Aorta (tissue), 5 donors: ENCODE measurements around the gene THBS1. TPM values are rescaled to one million over a fixed set of nuclear protein-coding genes. Genes with fewer than 3 reads are reported as not detected.
A peak's percentile ranks its signal among the peaks of the same experiment; 100 is the strongest.

Experiments used
- ATAC-seq: fragments of 200-7000 bp; cut with Tn5 transposase; one replicate; pipeline ENCODE4 v1.9.1; 2022; ENCODE audit warnings: moderate library complexity; ENCODE audit not compliant: low FRiP score
- DNase-seq, 2 donors: peaks; one replicate each; pipeline ENCODE4 v3.0.0-alpha.2; 2020
- H3K27ac ChIP-seq, 2 donors: one replicate each; pipeline ENCODE4 v1.5.1; 2013; ENCODE audit warnings: low read length in 2 of 2, mild to moderate bottlenecking in 2 of 2, moderate library complexity in 2 of 2, control low read depth in 1 of 2, inconsistent platforms in 1 of 2, low read depth in 1 of 2
- H3K27me3 ChIP-seq, 2 donors: one replicate each; pipeline ENCODE4 v1.6.1; 2013; ENCODE audit warnings: control low read depth in 1 of 2, low read length in 1 of 2, mild to moderate bottlenecking in 1 of 2, moderate library complexity in 1 of 2; ENCODE audit not compliant: insufficient read depth in 2 of 2, control insufficient read depth in 1 of 2
- H3K36me3 ChIP-seq, 2 donors: one replicate each; pipeline ENCODE4 v1.6.1; 2013; ENCODE audit warnings: control low read depth in 1 of 2, low read length in 1 of 2, mild to moderate bottlenecking in 1 of 2; ENCODE audit not compliant: insufficient read depth in 2 of 2, control insufficient read depth in 1 of 2
- H3K4me1 ChIP-seq, 2 donors: one replicate each; pipeline ENCODE4 v1.6.1; 2013; ENCODE audit warnings: low read length in 2 of 2, control low read depth in 1 of 2, mild to moderate bottlenecking in 1 of 2, moderate library complexity in 1 of 2; ENCODE audit not compliant: insufficient read depth in 2 of 2, control insufficient read depth in 1 of 2
- H3K4me3 ChIP-seq, 2 donors: one replicate each; pipeline ENCODE4 v1.5.1; 2013; ENCODE audit warnings: low read length in 2 of 2, control low read depth in 1 of 2, mild to moderate bottlenecking in 1 of 2
- H3K9me3 ChIP-seq: one replicate; pipeline ENCODE4 v1.6.1; 2013; ENCODE audit warnings: mild to moderate bottlenecking, low read length; ENCODE audit not compliant: control insufficient read depth
- WGBS, 2 donors: extraction: QIAGEN DNeasy Blood & Tissue Kit; methylation state at CpG; one replicate each; pipeline ENCODE4 v1.1.7; 2013; 5-methylcytosine and 5-hydroxymethylcytosine counted together
- intact Hi-C, 2 donors: fragments of 100-400 bp; cut with DNase I; formaldehyde crosslinking; loops; one replicate each; pipeline versions ENCODE4 v1.14.2 to v1.15.0; 2022
- polyA plus RNA-seq, 2 donors: library from polyadenylated mRNA; stranded (reverse); fragments of 200-250 nt; gene quantifications; one replicate each; pipeline ENCODE4 v1.2.3, GENCODE V29; 2013
- total RNA-seq, 2 donors: library from RNA; stranded (reverse); fragmentation: NEBNext Ultra II Directional; extraction: Animal tissue kit (Norgen Biotek cat#: 25700); gene quantifications; one replicate each; pipeline ENCODE4 v1.2.1, GENCODE V29; 2021
- donor health status: healthy with polysubstance abuse.
- donor health status: Bipolar disorder and iron deficiency.
- donor health status: DM: no; HTN: no; CAD: no.
- donor health status: DM: no; HTN: no; CAD: no.
- donor health status: DM: yes; HTN: yes; CAD: no.

THBS1 gene
- total and polyA plus RNA-seq, 4 donors: 9.8 to 1,398 (median 147) TPM

GRCh38 chr15:39579487-39580116, 1.3 kb upstream of the THBS1 start:
- H3K36me3 ChIP-seq: no peaks in the 10 kb centered on the region
- 2 to 3% methylated on average over 18 of the region's 18 CpGs for WGBS, 2 donors
- H3K27me3 ChIP-seq: no peaks in the 10 kb centered on the region
- peak; percentile 71 to 89 for DNase-seq
- intact Hi-C loops: loop anchor here (5.0 to 10.0 kb wide), 6 partner anchors 82 to 765 kb away; no protein-coding TSS in a partner anchor
- H3K9me3 ChIP-seq: no peaks in the 10 kb centered on the region
- H3K27ac ChIP-seq: no peak overlapping the region
- H3K4me3 ChIP-seq: peak overlapping the region; percentile 29 to 35
- ATAC-seq: peak; percentile 73
- H3K4me1 ChIP-seq: no peaks in the 10 kb centered on the region

GRCh38 chr15:39580117-39580484, 778 bp upstream of the THBS1 start:
- Histone ChIP-seq H3K9me3 (no peaks in the 10 kb centered on the region), H3K4me3 (peak overlapping the region; percentile 29 to 35), H3K27me3 (no peaks in the 10 kb centered on the region), H3K27ac (no peak overlapping the region), H3K36me3 (no peaks in the 10 kb centered on the region), H3K4me1 (no peaks in the 10 kb centered on the region)
- DNase-seq (peak; percentile 95 to 98), ATAC-seq (peak; percentile 92)
- intact Hi-C loops: loop anchor here (5.0 to 10.0 kb wide), 5 partner anchors 408 to 765 kb away; no protein-coding TSS in a partner anchor
- WGBS, 2 donors: 0 to 1% methylated on average over 29 of the region's 29 CpGs

GRCh38 chr15:39581242-39581792, 438 bp downstream of the THBS1 start:
- DNase-seq (no peak), ATAC-seq (peak; percentile 9)
- no peaks in the 10 kb centered on the region for H3K9me3 ChIP-seq
- no peak overlapping the region for H3K4me3 ChIP-seq
- no peak overlapping the region for H3K27ac ChIP-seq
- 44 to 48% methylated on average over 18 of the region's 18 CpGs for WGBS, 2 donors
- intact Hi-C loops: loop anchor here (5.0 to 10.0 kb wide), 5 partner anchors 409 to 767 kb away; no protein-coding TSS in a partner anchor
- H3K4me1 ChIP-seq: no peaks in the 10 kb centered on the region
- no peaks in the 10 kb centered on the region for H3K27me3 ChIP-seq
- no peaks in the 10 kb centered on the region for H3K36me3 ChIP-seq

GRCh38 chr15:39581793-39582285, 960 bp downstream of the THBS1 start:
- H3K36me3 ChIP-seq: no peaks in the 10 kb centered on the region
- peak; percentile 37 for ATAC-seq
- H3K9me3 ChIP-seq: no peaks in the 10 kb centered on the region
- peak; percentile 71 to 81 for DNase-seq
- intact Hi-C loops: loop anchor here (5.0 to 10.0 kb wide), 5 partner anchors 410 to 767 kb away; no protein-coding TSS in a partner anchor
- no peak overlapping the region for H3K4me3 ChIP-seq
- no peaks in the 10 kb centered on the region for H3K4me1 ChIP-seq
- H3K27ac ChIP-seq: no peak overlapping the region
- no peaks in the 10 kb centered on the region for H3K27me3 ChIP-seq
- 89 to 91% methylated on average over 13 of the region's 13 CpGs for WGBS, 2 donors

DNA sequence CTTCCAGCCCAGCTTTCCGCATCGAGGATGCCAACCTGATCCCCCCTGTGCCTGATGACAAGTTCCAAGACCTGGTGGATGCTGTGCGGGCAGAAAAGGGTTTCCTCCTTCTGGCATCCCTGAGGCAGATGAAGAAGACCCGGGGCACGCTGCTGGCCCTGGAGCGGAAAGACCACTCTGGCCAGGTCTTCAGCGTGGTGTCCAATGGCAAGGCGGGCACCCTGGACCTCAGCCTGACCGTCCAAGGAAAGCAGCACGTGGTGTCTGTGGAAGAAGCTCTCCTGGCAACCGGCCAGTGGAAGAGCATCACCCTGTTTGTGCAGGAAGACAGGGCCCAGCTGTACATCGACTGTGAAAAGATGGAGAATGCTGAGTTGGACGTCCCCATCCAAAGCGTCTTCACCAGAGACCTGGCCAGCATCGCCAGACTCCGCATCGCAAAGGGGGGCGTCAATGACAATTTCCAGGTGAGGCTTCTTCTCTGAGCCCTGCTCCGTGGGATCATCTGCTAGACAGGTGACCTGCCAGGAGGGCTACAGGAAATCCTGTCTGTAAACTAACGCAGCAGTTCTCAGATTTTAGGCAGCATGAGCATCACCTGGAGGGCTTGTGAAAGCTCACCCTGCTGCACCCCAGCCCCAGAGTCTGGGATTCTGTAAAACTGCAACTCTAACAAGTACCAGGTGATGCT, 1.6 kb downstream of the THBS1 start:
- no peaks in the 10 kb centered on the region for H3K4me1 ChIP-seq

DNA sequence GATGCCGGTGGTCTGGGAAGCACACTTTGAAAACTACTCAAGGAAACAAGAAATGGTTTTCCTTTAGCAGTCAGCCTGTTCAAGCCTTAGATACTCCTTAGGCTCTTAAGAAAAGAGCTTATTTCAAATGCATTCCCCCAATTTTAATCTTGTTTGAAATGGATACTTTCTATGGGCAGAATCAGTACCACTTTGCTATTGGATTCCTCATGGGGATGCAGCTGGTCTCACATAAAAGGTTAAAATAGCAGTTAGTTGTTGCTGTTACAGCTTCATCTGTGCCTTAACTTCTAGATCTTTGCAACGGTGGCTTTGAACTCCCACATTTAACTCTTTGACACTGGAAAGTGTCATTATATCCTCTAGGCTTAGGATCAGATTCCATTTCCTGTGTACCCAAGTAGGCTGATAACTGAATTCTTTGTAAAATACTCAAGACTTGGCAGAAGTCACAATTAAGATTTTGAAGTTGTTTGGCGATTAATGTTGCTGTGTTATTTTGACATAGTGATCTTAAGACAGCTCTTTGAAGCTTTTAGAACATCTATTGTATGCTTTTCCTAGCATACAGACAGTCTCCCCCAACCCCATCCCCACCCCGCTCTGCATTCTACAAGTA, 2.2 kb downstream of the THBS1 start:
- ATAC-seq (no peak), DNase-seq (no peak)
- WGBS, 2 donors: 61 to 67% methylated on average over 4 of the region's 4 CpGs
- Histone ChIP-seq H3K36me3 (no peaks in the 10 kb centered on the region), H3K4me1 (no peaks in the 10 kb centered on the region), H3K27ac (no peak overlapping the region), H3K4me3 (no peak overlapping the region), H3K9me3 (no peaks in the 10 kb centered on the region), H3K27me3 (no peaks in the 10 kb centered on the region)
- intact Hi-C loops: loop anchor here (5.0 to 10.0 kb wide), 5 partner anchors 411 to 768 kb away; no protein-coding TSS in a partner anchor

More for the DNA sequence above, 1.6 kb downstream of the THBS1 start:
- no peaks in the 10 kb centered on the region for H3K36me3 ChIP-seq
- H3K27me3 ChIP-seq: no peaks in the 10 kb centered on the region
- no peak overlapping the region for H3K4me3 ChIP-seq
- intact Hi-C loops: loop anchor here (5.0 to 10.0 kb wide), 5 partner anchors 410 to 768 kb away; no protein-coding TSS in a partner anchor
- H3K9me3 ChIP-seq: no peaks in the 10 kb centered on the region
- 87 to 89% methylated on average over 20 of the region's 20 CpGs for WGBS, 2 donors
- no peak for ATAC-seq
- DNase-seq: peak in 1 of 2 donors; percentile 82
- H3K27ac ChIP-seq: no peak overlapping the region

DNA sequence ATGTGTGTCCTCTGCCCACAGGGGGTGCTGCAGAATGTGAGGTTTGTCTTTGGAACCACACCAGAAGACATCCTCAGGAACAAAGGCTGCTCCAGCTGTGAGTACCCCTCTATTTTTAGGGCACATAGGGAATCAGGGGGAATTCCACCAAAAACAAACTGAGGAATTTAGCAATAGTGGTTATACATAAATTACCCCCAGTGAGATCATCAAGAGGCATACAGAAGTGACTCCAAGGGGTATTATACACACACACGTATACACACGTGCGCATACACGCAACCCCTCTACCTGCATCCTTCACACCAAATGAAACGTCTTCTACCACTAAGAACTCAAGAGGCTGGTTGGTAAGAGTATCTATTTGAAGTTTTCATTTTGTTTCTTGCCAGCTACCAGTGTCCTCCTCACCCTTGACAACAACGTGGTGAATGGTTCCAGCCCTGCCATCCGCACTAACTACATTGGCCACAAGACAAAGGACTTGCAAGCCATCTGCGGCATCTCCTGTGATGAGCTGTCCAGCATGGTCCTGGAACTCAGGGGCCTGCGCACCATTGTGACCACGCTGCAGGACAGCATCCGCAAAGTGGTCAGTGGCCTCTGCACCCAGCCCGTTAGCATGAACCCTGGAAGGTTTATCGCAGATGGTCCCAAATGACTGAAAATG, 2.9 kb downstream of the THBS1 start:
- Histone ChIP-seq H3K27ac (no peak overlapping the region), H3K27me3 (no peaks in the 10 kb centered on the region), H3K36me3 (no peaks in the 10 kb centered on the region), H3K4me1 (no peaks in the 10 kb centered on the region), H3K4me3 (no peak overlapping the region), H3K9me3 (no peaks in the 10 kb centered on the region)
- intact Hi-C loops: loop anchor here (5.0 to 10.0 kb wide), 5 partner anchors 411 to 769 kb away; no protein-coding TSS in a partner anchor
- ATAC-seq (no peak), DNase-seq (no peak)
- WGBS, 2 donors: 89 to 94% methylated on average over 13 of the region's 13 CpGs

DNA sequence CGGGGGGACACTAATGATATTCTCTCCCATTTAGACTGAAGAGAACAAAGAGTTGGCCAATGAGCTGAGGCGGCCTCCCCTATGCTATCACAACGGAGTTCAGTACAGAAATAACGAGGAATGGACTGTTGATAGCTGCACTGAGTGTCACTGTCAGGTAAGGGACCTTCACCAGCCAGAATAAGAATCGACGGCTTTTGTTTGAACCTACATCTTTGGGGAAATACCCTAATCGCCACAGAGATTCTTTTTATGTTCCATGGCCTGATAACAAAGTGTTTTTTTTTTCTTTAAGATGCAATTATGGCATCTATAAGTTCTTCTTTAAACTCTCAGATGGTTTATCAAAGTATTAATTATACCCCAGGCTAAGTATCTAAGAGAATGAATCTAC, 3.4 kb downstream of the THBS1 start:
- Histone ChIP-seq H3K4me3 (no peak overlapping the region), H3K4me1 (no peaks in the 10 kb centered on the region), H3K36me3 (no peaks in the 10 kb centered on the region), H3K27ac (no peak overlapping the region), H3K27me3 (no peaks in the 10 kb centered on the region), H3K9me3 (no peaks in the 10 kb centered on the region)
- DNase-seq (no peak), ATAC-seq (no peak)
- 93 to 95% methylated on average over 7 of the region's 7 CpGs for WGBS, 2 donors
- intact Hi-C loops: loop anchor here (5.0 to 10.0 kb wide), 5 partner anchors 412 to 769 kb away; no protein-coding TSS in a partner anchor
